Peyer's patch (tissue), 4 donors: ENCODE data around the gene TINAGL1.

Source experiments
- CTCF ChIP-seq, 6 experiments: fragments of 450-650 bp in 4 of 6; fragments of 200-600 bp in 2 of 6; sonication (generic) in 1 of 6; IDR thresholded peaks; one replicate each; pipeline ENCODE4 v1.5.1; 2017 to 2019; ENCODE audit warnings: antibody characterized with exemption in 6 of 6, mild to moderate bottlenecking in 3 of 6, moderate library complexity in 1 of 6
- POLR2A ChIP-seq, 2 donors: fragments of 450-650 bp; IDR thresholded peaks; one replicate each; pipeline ENCODE4 v1.5.1; 2017; ENCODE audit warnings: antibody characterized with exemption in 2 of 2, mild to moderate bottlenecking in 2 of 2, moderate library complexity in 2 of 2

GRCh38 chr1:31602081-31602480 is 25.8 kb downstream of the TINAGL1 start:
- TF ChIP-seq CTCF (IDR thresholded peaks at IDR 0.05) = no peak
- TF ChIP-seq POLR2A (IDR thresholded peaks at IDR 0.05) = no peak
